GM23248 (cell line): ENCODE data around the gene SHROOM1.

Experiments used
- EZH2 ChIP-seq: fragments of 200-600 bp; sonication (generic); IDR thresholded peaks from 2 replicates; pipeline ENCODE4 v1.6.1; 2018; ENCODE audit warnings: antibody characterized with exemption, mild to moderate bottlenecking; ENCODE audit not compliant: insufficient read depth, poor library complexity, severe bottlenecking
- EZH2phosphoT487 ChIP-seq: fragments of 200-600 bp; sonication (generic); IDR thresholded peaks from 2 replicates; pipeline ENCODE4 v1.6.1; 2018; ENCODE audit warnings: antibody characterized with exemption, moderate library complexity, mild to moderate bottlenecking, low read depth; ENCODE audit not compliant: insufficient read depth

- TF ChIP-seq EZH2 = no peak
- no peak for TF ChIP-seq EZH2phosphoT487
Observed at GRCh38 chr5:132848270-132848669, 17.8 kb upstream of the SHROOM1 start.
